ENCODE measurements around the gene ABHD6. TPM values are rescaled to one million over a fixed set of nuclear protein-coding genes. Genes with fewer than 3 reads are reported as not detected.
A peak's percentile ranks its signal among the peaks of the same experiment; 100 is the strongest.

The ABHD6 gene
- polyA plus RNA-seq, 1 donor from 2014 or later = 38.9 TPM

GRCh38 chr3:58258392-58259055, 20.9 kb downstream of the ABHD6 start:
- no peak overlapping the region for H3K4me3 ChIP-seq (ENCODE audit: low read length)
- no peaks in the 10 kb centered on the region for H4K20me1 ChIP-seq (ENCODE audit: insufficient read depth)
- no peaks in the 10 kb centered on the region for H3K79me2 ChIP-seq (replicated peaks; ENCODE audit: insufficient read depth, low read length)
- no peaks in the 10 kb centered on the region for H3F3A ChIP-seq (ENCODE audit: insufficient read depth, low read length, poor library complexity, severe bottlenecking)
- no peaks in the 10 kb centered on the region for H3K9me2 ChIP-seq (ENCODE audit: insufficient read depth, low read length)
- H3K4me2 ChIP-seq (ENCODE audit: low read length) = no peak overlapping the region
- TF ChIP-seq RAD21 (conservative IDR thresholded peaks at IDR 0.05) (no peak), EZH2 (IDR thresholded peaks at IDR 0.05; ENCODE audit: borderline replicate concordance, insufficient read depth, low read length, poor library complexity, severe bottlenecking) (no peak), MXI1 (conservative IDR thresholded peaks at IDR 0.05; ENCODE audit: poor library complexity, severe bottlenecking) (no peak), TAF1 (IDR thresholded peaks at IDR 0.05; ENCODE audit: low read depth) (no peak), SMC3 (conservative IDR thresholded peaks at IDR 0.05; ENCODE audit: poor library complexity) (no peak), REST (IDR thresholded peaks at IDR 0.05; ENCODE audit: borderline replicate concordance) (no peak), EP300 (conservative IDR thresholded peaks at IDR 0.05; ENCODE audit: poor library complexity, severe bottlenecking) (no peak), POLR2AphosphoS5 (IDR thresholded peaks at IDR 0.05) (no peak), CTCF (IDR thresholded peaks at IDR 0.05; ENCODE audit: poor library complexity, severe bottlenecking) (no peak)
- H3K36me3 ChIP-seq (ENCODE audit: insufficient read depth, low read length) = no peaks in the 10 kb centered on the region
- H3K9ac ChIP-seq (ENCODE audit: low read length) = no peak overlapping the region
- H3K27ac ChIP-seq (ENCODE audit: low read length) = no peak overlapping the region
- no peaks in the 10 kb centered on the region for H3K27me3 ChIP-seq (ENCODE audit: insufficient read depth, low read depth, low read length)
- no peak overlapping the region for H2AFZ ChIP-seq (ENCODE audit: low read depth, low read length)
- H3K9me3 ChIP-seq (ENCODE audit: low read length) = no peaks in the 10 kb centered on the region

GRCh38 chr3:58260261-58260731, 22.7 kb downstream of the ABHD6 start:
- peak overlapping the region; percentile 30 for H2AFZ ChIP-seq (ENCODE audit: low read depth, low read length)

More at GRCh38 chr3:58260261-58260731, 22.7 kb downstream of the ABHD6 start:
- Histone ChIP-seq H3K36me3 (ENCODE audit: insufficient read depth, low read length) (no peaks in the 10 kb centered on the region), H3K27me3 (ENCODE audit: insufficient read depth, low read depth, low read length) (no peaks in the 10 kb centered on the region), H3K9ac (ENCODE audit: low read length) (peak overlapping the region; percentile 34), H3K9me3 (ENCODE audit: low read length) (no peaks in the 10 kb centered on the region), H3F3A (ENCODE audit: insufficient read depth, low read length, poor library complexity, severe bottlenecking) (no peaks in the 10 kb centered on the region), H4K20me1 (ENCODE audit: insufficient read depth) (no peaks in the 10 kb centered on the region), H3K27ac (ENCODE audit: low read length) (peak overlapping the region; percentile 64), H3K79me2 (replicated peaks; ENCODE audit: insufficient read depth, low read length) (no peaks in the 10 kb centered on the region), H3K9me2 (ENCODE audit: insufficient read depth, low read length) (no peaks in the 10 kb centered on the region), H3K4me3 (ENCODE audit: low read length) (peak overlapping the region; percentile 18), H3K4me2 (ENCODE audit: low read length) (no peak overlapping the region)
- TF ChIP-seq TAF1 (IDR thresholded peaks at IDR 0.05; ENCODE audit: low read depth) (no peak), EZH2 (IDR thresholded peaks at IDR 0.05; ENCODE audit: borderline replicate concordance, insufficient read depth, low read length, poor library complexity, severe bottlenecking) (no peak), SMC3 (conservative IDR thresholded peaks at IDR 0.05; ENCODE audit: poor library complexity) (no peak), EP300 (conservative IDR thresholded peaks at IDR 0.05; ENCODE audit: poor library complexity, severe bottlenecking) (peak; percentile 58), POLR2AphosphoS5 (IDR thresholded peaks at IDR 0.05) (peak; percentile 25), RAD21 (conservative IDR thresholded peaks at IDR 0.05) (no peak), REST (IDR thresholded peaks at IDR 0.05; ENCODE audit: borderline replicate concordance) (no peak), CTCF (IDR thresholded peaks at IDR 0.05; ENCODE audit: poor library complexity, severe bottlenecking) (no peak)

Measured in neural cell (in vitro differentiated cells).